Stimulated activated CD4-positive, alpha-beta T cell treated with anti-CD3 and anti-CD28 coated beads, Interleukin-15, amount 100 ng/mL, for 24 hours (primary cell): Measurements from ENCODE around the gene FCF1.

Experiments used
- DNase-seq: peaks from one replicate; pipeline ENCODE4 v3.0.0-alpha.2; 2020

Gene FCF1

DNA sequence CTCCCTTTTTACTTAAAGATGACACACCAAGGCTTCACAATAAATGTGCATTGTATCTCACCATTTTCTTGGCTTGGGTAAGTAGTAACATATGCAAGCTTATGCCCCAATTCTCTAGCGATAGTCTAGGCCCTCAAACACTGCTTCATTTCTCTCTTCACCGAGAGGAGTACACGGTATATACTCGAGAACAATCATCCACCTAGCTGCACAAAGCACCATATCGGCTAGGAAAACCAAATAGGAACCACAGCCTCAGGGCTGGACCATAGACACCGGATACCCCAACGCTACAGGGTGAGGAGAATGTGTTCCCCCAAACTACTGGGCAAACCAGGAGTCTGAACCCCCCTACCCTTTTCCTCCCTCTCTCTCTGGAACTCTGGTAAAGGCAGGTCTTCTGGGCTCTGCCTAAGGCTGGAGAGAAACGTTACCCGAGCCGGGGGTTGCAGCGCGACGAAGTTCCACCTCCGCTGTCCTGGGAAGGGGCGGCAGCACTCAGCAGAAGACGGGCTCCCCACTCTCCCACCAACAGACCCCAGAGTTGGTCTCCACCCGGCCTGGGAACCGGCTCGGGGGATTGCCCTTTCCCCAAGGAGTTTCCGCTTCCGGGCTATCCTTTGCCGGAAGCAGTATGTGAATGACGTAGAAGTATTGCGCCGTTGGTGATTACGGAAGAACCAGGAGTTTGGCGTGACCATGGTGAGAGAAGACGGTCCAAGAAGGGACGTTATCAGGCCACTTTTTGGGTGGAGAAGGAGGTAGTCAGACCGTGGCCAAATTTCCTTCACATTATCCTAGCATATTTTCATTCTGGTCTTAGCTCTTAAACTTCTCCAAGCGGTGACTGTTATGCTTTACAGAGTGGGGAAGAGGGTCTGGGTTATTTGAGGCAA is at the start of gene FCF1, which contains the start of gene AREL1:
TSS of gene FCF1 (plus strand) at position 646 of the 896 bp plus-strand sequence. CDS start at position 700, 54 bp downstream.
TSS of gene AREL1 (minus strand) at position 582 of the 896 bp plus-strand sequence. CDS start 27,465 bp downstream, outside the sequence.
- DNase-seq, result peak; percentile 84

DNA sequence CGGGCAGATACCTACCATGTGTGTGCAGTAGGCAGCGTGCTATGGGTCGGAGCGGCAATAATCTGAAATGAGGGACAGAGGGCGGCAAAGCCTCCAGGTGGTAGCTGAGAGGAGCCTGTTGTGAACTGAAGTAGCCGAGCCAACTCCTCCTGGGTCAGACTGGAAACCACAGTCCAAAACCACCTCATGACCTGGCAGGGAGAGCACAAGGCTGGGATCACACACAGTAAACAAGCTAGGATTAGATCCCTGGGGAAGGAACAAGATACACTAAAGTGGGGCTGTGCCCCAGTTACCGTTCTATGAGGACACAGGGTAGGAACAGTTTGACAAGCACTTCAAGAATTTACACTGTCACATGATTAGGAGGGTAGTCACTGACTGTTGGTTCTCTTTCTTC is 49.1 kb upstream of the FCF1 start:
- no peak for DNase-seq

DNA sequence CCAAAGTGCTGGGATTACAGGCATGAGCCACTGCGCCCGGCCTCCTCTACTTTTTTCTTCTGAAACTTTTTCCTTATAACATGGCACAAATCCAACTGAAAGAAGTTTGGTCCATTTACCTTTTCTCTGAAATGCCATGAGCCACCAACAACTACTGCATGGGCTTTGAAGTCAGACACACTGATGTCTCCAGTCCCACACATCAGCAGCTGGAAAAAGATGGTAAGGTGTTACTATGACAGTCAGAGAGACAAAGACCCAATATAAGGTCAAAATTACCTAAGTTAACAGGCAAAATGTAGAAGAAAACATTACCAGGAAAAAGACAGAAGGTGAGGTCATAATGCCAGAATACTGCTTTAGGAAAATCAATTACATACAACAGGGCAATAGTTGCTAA is 48.2 kb upstream of the FCF1 start:
- no peak for DNase-seq

GRCh38 chr14:74667758-74668157 is 45.2 kb upstream of the FCF1 start:
- no peak for DNase-seq

DNA sequence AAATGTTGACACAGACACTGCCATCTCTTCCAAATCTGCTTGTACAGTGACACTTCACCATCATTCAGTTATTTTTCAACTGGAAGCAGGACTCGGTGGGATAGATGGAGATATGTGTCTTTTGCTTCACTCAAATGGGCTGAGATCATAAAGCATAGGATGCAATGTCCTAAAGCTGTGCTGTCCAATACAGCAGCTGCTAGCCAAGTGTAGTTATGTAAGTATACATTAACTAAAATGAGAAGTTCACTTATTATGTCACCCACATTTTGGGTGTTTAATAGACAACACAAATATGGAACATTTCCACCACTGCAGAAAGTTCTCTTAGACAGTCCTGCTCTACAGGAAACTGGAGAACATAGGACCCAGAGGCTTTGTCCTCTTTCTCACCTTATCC is 43.7 kb upstream of the FCF1 start:
- DNase-seq, result no peak

DNA sequence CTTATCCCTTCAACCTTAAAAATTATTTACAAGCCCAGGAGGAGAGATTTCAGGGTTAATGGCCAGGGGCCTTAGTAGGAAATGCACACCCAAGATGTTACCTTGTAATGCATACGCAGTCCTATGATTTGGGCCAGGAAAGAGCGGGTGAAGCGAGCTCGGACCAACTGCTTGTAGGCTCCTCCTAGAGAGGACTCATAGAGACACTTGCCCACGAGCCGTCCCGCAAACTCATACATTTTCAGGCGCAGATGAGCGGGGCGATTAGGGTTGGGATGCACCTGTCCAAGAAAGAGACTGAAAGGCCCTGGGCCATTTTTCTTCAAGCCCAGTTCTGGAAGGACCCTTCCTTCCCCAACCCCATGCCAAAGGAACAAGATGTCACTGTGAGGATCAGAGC is 43.1 kb upstream of the FCF1 start:
- no peak for DNase-seq

DNA sequence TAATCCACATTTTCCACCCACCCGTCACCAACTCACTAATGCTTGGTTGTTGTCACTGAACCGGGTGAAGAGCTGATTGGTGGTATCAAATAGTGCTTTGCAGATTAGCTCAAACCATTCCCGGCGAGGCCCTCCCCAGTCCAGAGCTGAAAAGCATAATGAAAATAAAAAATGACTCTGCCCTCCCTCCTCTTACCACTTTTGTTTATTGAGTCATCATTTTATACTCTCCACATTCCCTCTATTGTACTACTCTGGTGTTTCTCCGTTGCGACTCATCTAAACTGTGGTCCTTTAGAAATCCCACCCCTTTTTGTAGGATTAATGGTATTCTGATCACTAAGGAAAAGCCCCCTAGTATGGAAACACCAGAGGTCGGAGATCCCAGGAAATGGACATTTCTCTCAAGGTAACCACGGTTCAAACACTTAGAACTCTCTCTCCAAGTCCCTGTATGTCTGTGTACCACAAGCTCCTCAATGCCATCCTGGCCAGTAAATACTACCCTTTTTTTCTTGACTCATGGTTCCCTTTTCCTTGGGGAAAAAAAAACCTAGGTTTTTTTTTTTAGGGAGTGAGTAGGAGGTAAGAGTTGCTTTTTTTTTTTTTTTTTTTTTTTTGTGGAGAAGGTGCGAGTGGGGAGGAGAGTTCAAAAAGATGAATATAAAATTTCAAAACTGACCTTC is 42.1 kb upstream of the FCF1 start:
- DNase-seq, result no peak

DNA sequence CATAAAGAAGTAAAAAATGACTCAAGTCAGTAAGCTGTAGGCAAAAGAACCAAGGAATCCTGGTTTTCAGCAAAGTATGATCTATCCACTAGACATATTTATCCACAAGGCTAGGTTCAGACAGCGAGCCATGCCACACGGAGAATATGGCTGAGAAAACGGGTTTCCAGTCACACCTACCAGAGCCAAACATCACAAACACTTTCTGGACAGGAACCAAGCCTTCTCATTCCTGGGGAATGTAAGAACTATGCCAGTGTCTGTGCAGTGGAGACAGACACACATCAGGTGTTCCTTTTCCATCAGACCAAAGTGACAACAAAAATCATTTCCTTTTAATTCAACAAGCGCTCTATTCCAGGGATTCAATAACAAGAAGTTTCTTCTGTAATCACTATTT is 41.2 kb upstream of the FCF1 start:
- no peak for DNase-seq

DNA sequence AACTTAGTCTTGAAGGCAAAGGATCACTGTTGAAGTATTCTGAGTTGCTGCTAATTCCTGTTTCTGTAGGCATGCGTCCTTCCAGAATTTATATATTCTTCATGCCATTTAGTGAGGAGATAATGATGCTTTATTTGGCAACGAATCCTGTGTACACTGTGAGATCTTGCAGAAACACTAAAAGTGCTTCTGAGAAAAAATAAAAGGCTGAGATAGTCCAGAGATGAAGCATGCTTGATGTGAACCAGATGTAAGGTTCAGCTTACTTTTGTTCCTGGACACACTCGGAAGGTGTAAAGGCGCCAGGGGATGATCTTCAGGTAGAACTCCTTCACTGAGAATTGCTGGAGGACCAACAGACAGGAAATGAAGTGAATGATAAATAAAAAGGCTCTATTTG is 39.2 kb upstream of the FCF1 start:
- DNase-seq, result no peak

- DNase-seq, result no peak
Measured at GRCh38 chr14:74675219-74675618, 37.7 kb upstream of the FCF1 start.

- no peak for DNase-seq
Measured at GRCh38 chr14:74682169-74682952, 30.6 kb upstream of the FCF1 start.

GRCh38 chr14:74683406-74683805 is 29.5 kb upstream of the FCF1 start:
- DNase-seq, result no peak

DNA sequence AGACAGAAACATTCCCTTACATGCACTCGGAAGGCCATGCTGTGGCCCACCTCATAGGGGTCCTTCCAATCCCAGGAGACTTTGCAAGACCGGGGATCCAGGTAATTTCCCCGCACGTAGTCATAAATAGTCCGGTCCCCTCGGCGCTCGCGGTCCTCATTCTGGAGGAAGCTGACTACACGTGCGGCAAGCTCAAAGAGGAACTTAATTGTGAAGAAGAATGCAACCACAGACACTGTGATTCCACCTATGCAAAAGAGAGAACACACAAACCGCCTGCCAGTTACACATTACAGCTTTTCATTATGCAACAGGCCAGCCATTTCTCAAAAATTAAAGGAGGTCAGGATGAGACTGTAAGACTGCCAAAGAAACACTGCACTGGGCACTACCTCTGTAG is 28.5 kb upstream of the FCF1 start:
- peak; percentile 8 for DNase-seq

DNA sequence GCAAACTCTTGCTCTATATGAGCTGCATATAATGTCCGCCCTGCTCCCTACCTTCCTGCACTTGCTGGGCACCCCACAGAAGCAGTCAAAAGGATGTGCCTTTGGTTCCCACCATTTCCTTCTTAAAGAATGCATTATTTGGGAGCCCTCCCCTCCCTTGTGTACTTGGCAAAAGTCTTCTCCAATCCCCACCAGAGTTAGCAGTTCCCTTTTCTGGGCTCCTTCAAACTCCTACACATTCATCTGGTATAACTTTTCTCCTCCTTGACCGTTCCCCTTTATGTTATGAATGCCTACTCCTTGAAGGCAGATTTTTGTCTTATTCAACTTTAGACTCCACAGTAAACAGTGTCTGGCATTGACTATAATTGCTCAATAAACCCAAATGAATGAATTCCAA is 27.9 kb upstream of the FCF1 start:
- DNase-seq, result no peak

GRCh38 chr14:74685921-74686678 is 26.8 kb upstream of the FCF1 start:
- DNase-seq, result no peak

DNA sequence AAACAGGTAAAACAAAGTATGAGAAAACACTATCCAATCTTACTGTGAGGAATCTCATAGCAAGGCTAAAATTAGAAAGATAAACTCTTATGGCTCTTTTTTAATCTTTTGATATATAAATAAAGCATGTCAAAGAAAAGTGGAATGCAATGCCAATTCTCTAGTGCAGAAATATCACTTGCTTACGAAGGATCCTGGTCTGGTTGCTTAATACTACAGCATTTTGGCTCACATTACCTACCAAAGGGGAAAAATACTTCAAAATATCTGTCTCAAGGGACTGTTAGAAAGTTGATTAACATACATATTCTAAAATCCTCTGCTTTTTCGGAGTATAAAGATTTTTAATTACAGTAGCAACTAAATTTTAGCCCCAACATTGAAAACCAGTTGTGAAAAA is 21.5 kb upstream of the FCF1 start:
- no peak for DNase-seq

DNA sequence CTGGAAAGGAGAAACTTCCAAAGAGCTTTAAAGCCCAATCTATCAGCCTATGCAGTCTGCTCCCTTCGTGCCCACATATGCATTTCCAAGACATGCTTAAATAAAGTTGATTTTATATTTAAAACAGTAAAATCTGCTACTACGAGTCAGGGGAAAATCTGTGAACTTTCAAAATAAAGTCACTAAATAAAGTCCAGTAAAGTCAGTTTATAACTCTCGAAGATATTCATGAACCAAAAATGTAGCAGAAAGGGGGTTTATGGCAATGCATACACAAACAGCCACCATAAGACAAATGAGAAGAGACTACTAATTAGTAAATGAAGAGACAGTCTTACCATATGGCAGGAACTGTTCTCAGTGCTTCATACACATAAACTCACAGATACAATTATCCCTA is 19.8 kb upstream of the FCF1 start:
- no peak for DNase-seq

DNA sequence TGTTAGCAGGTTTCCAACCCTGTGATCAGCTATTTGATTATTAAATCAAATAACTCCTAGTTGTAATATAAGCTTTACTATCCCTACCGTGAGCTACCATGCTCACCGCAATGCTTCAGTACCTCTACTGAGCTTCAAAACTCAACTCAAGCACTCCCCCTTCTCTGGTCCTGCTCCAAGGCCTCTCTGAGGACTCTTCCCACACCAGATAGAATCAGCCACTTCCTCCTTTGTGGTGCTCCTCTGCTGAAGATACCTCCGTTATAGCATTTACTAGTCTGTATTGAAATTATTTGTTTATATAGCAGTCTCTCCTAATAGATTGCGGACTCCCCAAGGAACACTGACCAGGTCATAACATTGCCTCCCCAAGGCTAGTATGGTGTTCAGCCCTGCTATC is 17.5 kb upstream of the FCF1 start:
- no peak for DNase-seq

GRCh38 chr14:74697011-74697410 is 15.9 kb upstream of the FCF1 start:
- no peak for DNase-seq

- DNase-seq, result no peak
Measured at GRCh38 chr14:74697543-74697942, 15.4 kb upstream of the FCF1 start.

GRCh38 chr14:74697976-74698375 is 15.0 kb upstream of the FCF1 start:
- DNase-seq, result no peak

- no peak for DNase-seq
Measured at GRCh38 chr14:74698465-74698864, 14.5 kb upstream of the FCF1 start.

- DNase-seq, result no peak
Measured at GRCh38 chr14:74702293-74702692, 10.7 kb upstream of the FCF1 start.
